B cell (primary cell): Measurements from ENCODE around the gene CRNN. TPM values are rescaled to one million over a fixed set of nuclear protein-coding genes. Genes with fewer than 3 reads are reported as not detected.

Source experiments
- ATAC-seq: fragments of 200-7000 bp; cut with Tn5 transposase; one replicate; pipeline ENCODE4 v1.10.0; 2021; ENCODE audit warnings: low read depth, mild to moderate bottlenecking, moderate number of reproducible peaks, moderate library complexity
- CTCF ChIA-PET: fragments of 350-600 bp; sonication (Branson Sonifier 250); formaldehyde crosslinking; loops from one replicate; lab custom pipeline; 2021; ENCODE audit warnings: antibody characterized with exemption, inconsistent platforms; lab: Charles Lee
- POLR2A ChIA-PET: fragments of 350-600 bp; sonication (Branson Sonifier 250); formaldehyde crosslinking; loops from one replicate; lab custom pipeline; 2021; ENCODE audit warnings: antibody characterized with exemption; lab: Charles Lee
- DNase-seq: peaks from one replicate; pipeline ENCODE4 v3.0.0; 2013
- H2AFZ ChIP-seq: 2 replicates; pipeline ENCODE4 v1.6.1; 2012; ENCODE audit warnings: mild to moderate bottlenecking, low read depth, low read length; ENCODE audit not compliant: insufficient read depth, poor library complexity, severe bottlenecking
- H3K27ac ChIP-seq, 2 donors: 1 replicate in 1 of 2; 2 replicates in 1 of 2; pipeline ENCODE4 v1.5.1; 2012 to 2013; ENCODE audit warnings: low read length in 2 of 2, mild to moderate bottlenecking in 2 of 2, moderate library complexity in 1 of 2
- H3K27me3 ChIP-seq, 4 experiments: fragments of 200-600 bp in 1 of 4; sonication (generic) in 1 of 4; replicated peaks in 1 of 4; 1 replicate in 2 of 4; 2 replicates in 2 of 4; pipeline versions ENCODE4 v1.6.1 to v1.7.0; 2013 to 2016; ENCODE audit warnings: low read length in 3 of 4, mild to moderate bottlenecking in 2 of 4, mixed read lengths in 1 of 4, moderate library complexity in 1 of 4; ENCODE audit not compliant: insufficient read depth in 4 of 4, control insufficient read depth in 3 of 4; ENCODE audit errors: control extremely low read depth in 1 of 4
- H3K36me3 ChIP-seq, 2 experiments: replicated peaks in 1 of 2; 1 replicate in 1 of 2; 2 replicates in 1 of 2; pipeline versions ENCODE4 v1.6.1 to v1.7.1; 2013; ENCODE audit warnings: low read length in 1 of 2; ENCODE audit not compliant: insufficient read depth in 2 of 2, control insufficient read depth in 1 of 2; ENCODE audit errors: control extremely low read depth in 1 of 2, extremely low read depth in 1 of 2
- H3K4me1 ChIP-seq, 2 donors: fragments of 200-600 bp in 1 of 2; sonication (generic) in 1 of 2; 1 replicate in 1 of 2; 2 replicates in 1 of 2; pipeline versions ENCODE4 v1.5.1 to v1.6.1; 2013 to 2017; ENCODE audit warnings: low read length in 2 of 2; ENCODE audit not compliant: control insufficient read depth in 2 of 2, insufficient read depth in 2 of 2
- H3K4me2 ChIP-seq: replicated peaks from 2 replicates; pipeline ENCODE3; 2012; ENCODE audit warnings: mild to moderate bottlenecking, low read depth, low read length; ENCODE audit not compliant: poor library complexity, severe bottlenecking
- H3K4me3 ChIP-seq, 5 experiments: fragments of 200-600 bp in 1 of 5; sonication (generic) in 1 of 5; 1 replicate in 3 of 5; 2 replicates in 2 of 5; pipeline versions ENCODE4 v1.5.1 to v1.7.0; 2011 to 2016; ENCODE audit warnings: low read length in 4 of 5, mild to moderate bottlenecking in 4 of 5, low read depth in 2 of 5, control low read depth in 1 of 5, moderate library complexity in 1 of 5; ENCODE audit not compliant: insufficient read depth in 1 of 5; ENCODE audit errors: control extremely low read depth in 1 of 5, extremely low read depth in 1 of 5
- H3K79me2 ChIP-seq: fragments of 200-600 bp; sonication (generic); one replicate; pipeline ENCODE4 v1.6.0; 2016; ENCODE audit warnings: low read length; ENCODE audit not compliant: control insufficient read depth, insufficient read depth
- H3K9ac ChIP-seq: fragments of 200-600 bp; sonication (generic); 2 replicates; pipeline ENCODE4 v1.6.1; 2017; ENCODE audit warnings: mild to moderate bottlenecking, low read length, moderate library complexity
- H3K9me3 ChIP-seq, 3 donors: one replicate each; pipeline versions ENCODE4 v1.6.1 to v1.7.1; 2013; ENCODE audit warnings: low read length in 2 of 3; ENCODE audit not compliant: control insufficient read depth in 2 of 3, insufficient read depth in 1 of 3; ENCODE audit errors: control extremely low read depth in 1 of 3
- H4K20me1 ChIP-seq: 2 replicates; pipeline ENCODE4 v1.6.0; 2012; ENCODE audit warnings: mild to moderate bottlenecking, low read length; ENCODE audit not compliant: insufficient read depth, control insufficient read depth, poor library complexity, severe bottlenecking
- H3K27ac Mint-ChIP-seq: one replicate; pipeline ENCODE4 v1.8.0; 2021; ENCODE audit warnings: mixed read lengths
- H3K27me3 Mint-ChIP-seq: one replicate; pipeline ENCODE4 v1.8.0; 2021; ENCODE audit warnings: mixed read lengths
- H3K4me1 Mint-ChIP-seq: one replicate; pipeline ENCODE4 v1.8.0; 2021; ENCODE audit warnings: mixed read lengths
- H3K4me3 Mint-ChIP-seq: one replicate; pipeline ENCODE4 v1.8.0; 2021; ENCODE audit warnings: mixed read lengths
- H3K9me3 Mint-ChIP-seq: one replicate; pipeline ENCODE4 v1.8.0; 2022; ENCODE audit warnings: mixed read lengths; ENCODE audit not compliant: insufficient read depth
- CTCF ChIP-seq: fragments of 200-600 bp; IDR thresholded peaks from one replicate; pipeline ENCODE4 v1.8.0; 2022; ENCODE audit warnings: antibody characterized with exemption, mild to moderate bottlenecking
- EZH2 ChIP-seq: IDR thresholded peaks from 2 replicates; pipeline ENCODE4 v1.6.1; 2012; ENCODE audit warnings: borderline replicate concordance, low read depth, mild to moderate bottlenecking, moderate library complexity, low read length; ENCODE audit not compliant: insufficient read depth, poor library complexity, severe bottlenecking
- WGBS: methylation state at CpG from one replicate; pipeline ENCODE4 v1.1.5; 2013; ENCODE audit warnings: missing lambda C conversion rate; ENCODE audit not compliant: insufficient coverage; 5-methylcytosine and 5-hydroxymethylcytosine counted together
- intact Hi-C: fragments of 100-400 bp; cut with micrococcal nuclease; formaldehyde crosslinking; loops from one replicate; pipeline ENCODE4 v1.10.0; 2022
- polyA plus RNA-seq: library from polyadenylated mRNA; depleted of rRNA; stranded (reverse); fragments of >200 nt; gene quantifications from 2 replicates; pipeline ENCODE4 v1.2.3, GENCODE V29; 2012
- total RNA-seq, 2 donors: library from RNA; stranded (reverse); fragments of 120-200 nt in 1 of 2; gene quantifications; 1 replicate in 1 of 2; 2 replicates in 1 of 2; pipeline versions ENCODE4 v1.2.3 to v1.2.4, GENCODE V29; 2013 to 2022

The CRNN gene
- total and polyA plus RNA-seq, 2 donors (not counting 1 experiment from before 2014, with no cell fraction given): not detected

DNA sequence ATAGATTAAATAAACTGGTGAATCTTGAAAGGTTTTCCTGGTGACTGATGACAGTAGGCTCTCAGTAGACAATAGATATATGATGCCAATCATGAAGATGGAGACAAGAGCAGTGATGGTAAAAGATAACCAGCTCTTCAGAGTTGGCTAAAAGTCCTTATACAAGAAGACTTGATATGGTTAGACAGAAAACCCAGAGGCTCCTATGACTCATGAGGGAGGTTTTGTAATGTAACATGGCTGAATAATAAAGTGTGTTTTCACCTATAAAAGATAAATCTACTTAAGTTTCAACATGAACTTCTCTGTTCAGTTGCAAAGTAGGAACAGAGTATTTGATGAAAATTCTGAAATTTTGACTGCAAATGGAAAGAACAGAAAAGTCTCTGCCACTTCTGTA, 12.7 kb upstream of the CRNN start:
- H3K27me3 Mint-ChIP-seq: peaks cover 3% of the 10 kb centered on the region
- Histone ChIP-seq H2AFZ (no peak overlapping the region), H3K9me3 (peaks cover 0 to 19% (median 8%) of the 10 kb centered on the region in 3 donors), H3K9ac (no peak overlapping the region), H3K79me2 (no peaks in the 10 kb centered on the region), H3K27me3 (no peaks in the 10 kb centered on the region), H3K4me3 (no peak overlapping the region), H3K36me3 (no peaks in the 10 kb centered on the region), H4K20me1 (no peaks in the 10 kb centered on the region), H3K4me1 (no peaks in the 10 kb centered on the region), H3K27ac (no peak overlapping the region), H3K4me2 (no peak overlapping the region)
- H3K9me3 Mint-ChIP-seq: peaks cover 5% of the 10 kb centered on the region
- no peak overlapping the region for H3K27ac Mint-ChIP-seq
- CTCF ChIA-PET: interaction anchor here (1.0 kb wide), 1 partner anchor 14 kb away, joined by 4 read pairs; no protein-coding TSS in a partner anchor
- DNase-seq (no peak), ATAC-seq (no peak)
- H3K4me1 Mint-ChIP-seq: no peaks in the 10 kb centered on the region
- POLR2A ChIA-PET: no interaction called here
- intact Hi-C loops: no loop called here
- TF ChIP-seq CTCF (no peak), EZH2 (no peak)
- no peak overlapping the region for H3K4me3 Mint-ChIP-seq

DNA sequence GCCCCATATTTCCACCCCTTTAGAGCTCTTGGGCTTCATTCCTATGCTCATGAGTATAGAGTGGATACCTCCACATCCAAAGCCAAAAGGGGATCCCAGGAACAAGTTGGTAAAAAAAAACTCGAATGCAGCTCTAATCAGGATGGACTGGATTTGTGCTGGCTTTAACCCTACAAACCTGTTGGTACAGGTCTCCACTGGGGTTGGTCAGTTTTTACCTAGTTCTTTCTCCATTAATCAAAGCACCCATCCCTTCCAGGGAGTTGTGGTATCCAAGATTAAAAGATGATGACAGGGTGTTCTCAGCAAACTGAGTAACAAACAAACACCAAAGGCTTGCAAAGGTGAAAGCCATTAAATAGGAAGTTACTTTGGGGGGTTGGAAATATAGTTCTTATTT, 5.9 kb upstream of the CRNN start:
- no peak overlapping the region for H3K4me3 ChIP-seq
- no peak overlapping the region for H2AFZ ChIP-seq
- H3K9me3 Mint-ChIP-seq: peaks cover 5% of the 10 kb centered on the region
- intact Hi-C loops: no loop called here
- no peak for DNase-seq
- no peaks in the 10 kb centered on the region for H3K4me1 Mint-ChIP-seq
- CTCF ChIA-PET: no interaction called here
- WGBS: 83% methylated on average over 1 of the region's 1 CpG
- no peak for ATAC-seq
- no peak overlapping the region for H3K4me2 ChIP-seq
- peaks cover 28% of the 10 kb centered on the region for H3K27me3 Mint-ChIP-seq
- H3K4me3 Mint-ChIP-seq: no peak overlapping the region
- H3K27ac ChIP-seq: no peak overlapping the region
- no peak overlapping the region for H3K9ac ChIP-seq
- no peak overlapping the region for H3K27ac Mint-ChIP-seq
- peaks cover 0 to 16% (median 6%) of the 10 kb centered on the region in 3 donors for H3K9me3 ChIP-seq
- H3K4me1 ChIP-seq: no peaks in the 10 kb centered on the region
- no peaks in the 10 kb centered on the region for H3K36me3 ChIP-seq
- H3K27me3 ChIP-seq: peaks cover 0 to 14% (median 2%) of the 10 kb centered on the region in 4 experiments
- H4K20me1 ChIP-seq: no peaks in the 10 kb centered on the region
- TF ChIP-seq CTCF (no peak), EZH2 (no peak)
- no peaks in the 10 kb centered on the region for H3K79me2 ChIP-seq
- POLR2A ChIA-PET: no interaction called here
